Stimulated activated CD8-positive, alpha-beta memory T cell treated with anti-CD3 and anti-CD28 coated beads, Interleukin-7, amount 100 ng/mL, for 48 hours (primary cell): ENCODE data around the gene DZIP1.
"Not testable (repeated sequence)": the region's sequence is repeated elsewhere in the genome, so short reads cannot be mapped to it uniquely, and the experiment has no call there.

Experiments used
- DNase-seq, 2 donors: peaks; one replicate each; pipeline ENCODE4 v3.0.0-alpha.2; 2020; ENCODE audit warnings: low read depth in 1 of 2; ENCODE audit errors: extremely low read depth in 1 of 2

The DZIP1 gene

GRCh38 chr13:95603887-95604555 is 40.5 kb downstream of the DZIP1 start:
- no peak for DNase-seq

GRCh38 chr13:95601906-95602305 is 42.6 kb downstream of the DZIP1 start:
- no peak for DNase-seq

- DNase-seq, result no peak
Measured at GRCh38 chr13:95601216-95601615, 43.3 kb downstream of the DZIP1 start.

GRCh38 chr13:95596701-95597100 is 47.8 kb downstream of the DZIP1 start:
- DNase-seq, result no peak

- DNase-seq, result no peak
Measured at GRCh38 chr13:95593462-95593861, 51.0 kb downstream of the DZIP1 start.

- DNase-seq, result no peak
Measured at GRCh38 chr13:95588721-95589120, 55.8 kb downstream of the DZIP1 start.

- DNase-seq, result no peak
Measured at GRCh38 chr13:95588134-95588533, 56.4 kb downstream of the DZIP1 start.

- no peak for DNase-seq
Measured at GRCh38 chr13:95585867-95586266, 58.6 kb downstream of the DZIP1 start.

- no peak for DNase-seq
Measured at GRCh38 chr13:95579303-95579702, 65.2 kb downstream of the DZIP1 start.

GRCh38 chr13:95573221-95573620 is 71.3 kb downstream of the DZIP1 start:
- DNase-seq, result no peak

GRCh38 chr13:95571941-95572340 is 72.6 kb downstream of the DZIP1 start:
- no peak for DNase-seq

- DNase-seq, result no peak
Measured at GRCh38 chr13:95570016-95570415, 74.5 kb downstream of the DZIP1 start.

- no peak for DNase-seq
Measured at GRCh38 chr13:95568131-95568530, 76.4 kb downstream of the DZIP1 start.

- not testable (repeated sequence) for DNase-seq
Measured at GRCh38 chr13:95565758-95566157, 78.7 kb downstream of the DZIP1 start.

GRCh38 chr13:95564733-95565291 is 79.7 kb downstream of the DZIP1 start:
- no peak for DNase-seq

GRCh38 chr13:95564091-95564490 is 80.4 kb downstream of the DZIP1 start:
- no peak for DNase-seq

GRCh38 chr13:95560387-95560786 is 84.1 kb downstream of the DZIP1 start:
- no peak for DNase-seq

- DNase-seq, result no peak
Measured at GRCh38 chr13:95559100-95559499, 85.4 kb downstream of the DZIP1 start.

- no peak for DNase-seq
Measured at GRCh38 chr13:95557013-95557412, 87.5 kb downstream of the DZIP1 start.

- no peak for DNase-seq
Measured at GRCh38 chr13:95553581-95554385, 90.7 kb downstream of the DZIP1 start.

- DNase-seq, result no peak
Measured at GRCh38 chr13:95552539-95553441, 91.7 kb downstream of the DZIP1 start, which contains the start of gene CLDN10. Gene CLDN10 (plus strand): TSS chr13:95552720. CDS start chr13:95552754, 34 bp downstream.
